ENCODE data around the gene ADGRL1. TPM values are rescaled to one million over a fixed set of nuclear protein-coding genes. Genes with fewer than 3 reads are reported as not detected.
"Not testable (repeated sequence)": the region's sequence is repeated elsewhere in the genome, so short reads cannot be mapped to it uniquely, and the experiment has no call there.

The ADGRL1 gene
- total RNA-seq, 3 donors from 2014 or later, result 29.2 to 54.6 (median 35.8) TPM

DNA sequence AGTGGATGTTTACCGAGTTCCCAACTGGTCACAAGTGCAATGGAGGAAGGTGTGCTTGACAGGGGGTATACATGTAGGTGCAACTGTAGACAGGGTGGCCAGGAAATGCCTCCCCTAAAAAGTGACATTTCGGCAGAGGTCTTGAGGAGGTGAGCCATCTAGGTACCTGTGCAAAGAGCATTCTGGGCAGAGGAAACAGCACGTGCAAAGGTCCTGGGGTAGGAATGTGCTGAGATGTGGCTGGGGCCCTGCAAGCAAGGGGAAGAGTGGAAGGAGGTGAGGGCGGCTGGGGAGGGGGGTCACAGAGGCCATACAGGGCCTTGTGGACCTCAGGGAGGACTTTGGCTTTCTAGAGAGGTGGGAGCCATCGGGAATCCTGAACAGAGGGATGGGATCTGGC is 8.1 kb downstream of the ADGRL1 start:
- TF ChIP-seq, protein P1, sequence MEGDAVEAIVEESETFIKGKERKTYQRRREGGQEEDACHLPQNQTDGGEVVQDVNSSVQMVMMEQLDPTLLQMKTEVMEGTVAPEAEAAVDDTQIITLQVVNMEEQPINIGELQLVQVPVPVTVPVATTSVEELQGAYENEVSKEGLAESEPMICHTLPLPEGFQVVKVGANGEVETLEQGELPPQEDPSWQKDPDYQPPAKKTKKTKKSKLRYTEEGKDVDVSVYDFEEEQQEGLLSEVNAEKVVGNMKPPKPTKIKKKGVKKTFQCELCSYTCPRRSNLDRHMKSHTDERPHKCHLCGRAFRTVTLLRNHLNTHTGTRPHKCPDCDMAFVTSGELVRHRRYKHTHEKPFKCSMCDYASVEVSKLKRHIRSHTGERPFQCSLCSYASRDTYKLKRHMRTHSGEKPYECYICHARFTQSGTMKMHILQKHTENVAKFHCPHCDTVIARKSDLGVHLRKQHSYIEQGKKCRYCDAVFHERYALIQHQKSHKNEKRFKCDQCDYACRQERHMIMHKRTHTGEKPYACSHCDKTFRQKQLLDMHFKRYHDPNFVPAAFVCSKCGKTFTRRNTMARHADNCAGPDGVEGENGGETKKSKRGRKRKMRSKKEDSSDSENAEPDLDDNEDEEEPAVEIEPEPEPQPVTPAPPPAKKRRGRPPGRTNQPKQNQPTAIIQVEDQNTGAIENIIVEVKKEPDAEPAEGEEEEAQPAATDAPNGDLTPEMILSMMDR (IDR thresholded peaks at IDR 0.05), result no peak
- Histone ChIP-seq H3K4me3 (no peak overlapping the region), H3K9me3 (no peaks in the 10 kb centered on the region), H3K4me1 (ENCODE audit: low read depth) (peaks cover 5% of the 10 kb centered on the region), H3K36me3 (ENCODE audit: low read depth) (no peaks in the 10 kb centered on the region)
- no peak for DNase-seq
- no peak for ATAC-seq
- intact Hi-C loops (cut with DNase I, micrococcal nuclease), result no loop called here

DNA sequence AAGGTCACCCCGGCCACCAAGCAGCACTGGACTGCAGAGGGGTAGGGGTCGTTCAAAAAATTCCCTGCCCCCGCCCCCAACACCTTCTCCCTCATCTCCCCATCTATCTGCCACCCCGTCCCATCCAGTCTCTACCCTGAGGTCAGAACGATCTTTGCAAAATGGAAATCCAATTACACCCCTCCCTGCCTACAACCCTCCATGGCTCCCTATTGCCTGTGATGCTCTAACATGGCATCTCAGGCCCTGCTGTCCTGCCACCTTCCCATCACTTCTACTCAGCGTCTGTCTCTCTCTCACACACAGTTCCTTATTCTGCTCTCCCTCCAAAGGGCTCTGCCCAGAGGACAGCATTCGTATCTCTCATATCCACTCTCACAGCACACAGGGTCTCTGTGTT is 8.7 kb downstream of the ADGRL1 start:
- H3K4me1 ChIP-seq (ENCODE audit: low read depth); ATAC-seq; H3K4me3 ChIP-seq; H3K36me3 ChIP-seq (ENCODE audit: low read depth); DNase-seq; intact Hi-C loops (cut with DNase I, micrococcal nuclease); H3K9me3 ChIP-seq: not testable (repeated sequence)

DNA sequence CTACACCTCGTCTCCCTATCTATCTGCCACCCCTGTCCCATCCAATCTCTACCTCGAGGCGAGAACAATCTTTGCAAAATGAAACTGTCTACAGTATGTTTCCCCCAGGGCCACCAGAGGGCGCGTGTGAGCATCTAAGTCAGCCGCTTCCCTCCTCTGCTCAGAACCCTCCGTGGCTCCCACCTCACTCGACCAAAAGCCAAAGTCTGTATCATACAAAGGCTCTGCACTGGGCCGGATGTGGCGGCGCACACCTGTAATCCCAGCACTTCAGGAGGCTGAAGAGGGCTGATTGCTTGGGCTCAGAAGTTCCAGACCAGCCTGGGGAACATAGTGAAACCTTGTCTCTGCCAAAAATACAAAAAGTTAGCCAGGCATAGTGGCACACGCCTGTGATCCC is 9.9 kb downstream of the ADGRL1 start:
- H3K4me1 ChIP-seq (ENCODE audit: low read depth); H3K9me3 ChIP-seq; H3K36me3 ChIP-seq (ENCODE audit: low read depth); intact Hi-C loops (cut with DNase I, micrococcal nuclease); H3K4me3 ChIP-seq: not testable (repeated sequence)
- TF ChIP-seq, protein P1 (IDR thresholded peaks at IDR 0.05), result peak; percentile 54
- ATAC-seq (peak; percentile 80), DNase-seq (peak; percentile 71 to 83 (median 81))

DNA sequence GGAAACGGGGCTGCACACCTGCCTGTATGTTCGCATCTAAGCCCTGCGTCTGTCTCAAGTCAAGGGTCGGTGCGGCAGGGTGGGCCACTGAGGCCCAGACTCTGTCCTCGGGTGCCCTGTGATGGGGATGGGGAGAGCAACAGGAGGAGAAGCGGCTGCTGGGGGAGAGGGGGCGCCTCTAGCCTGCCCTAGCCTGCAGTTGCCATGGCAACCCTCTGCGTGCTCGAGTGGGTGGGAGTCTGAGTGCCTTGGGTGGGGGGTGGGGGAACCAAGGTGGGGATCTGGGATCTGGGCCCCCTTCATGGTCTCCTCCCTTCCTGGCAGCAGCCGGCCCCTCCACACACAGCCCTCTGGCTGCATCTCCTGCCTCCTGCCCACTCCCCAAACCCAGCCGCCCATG is 10.8 kb downstream of the ADGRL1 start:
- DNase-seq; ATAC-seq; intact Hi-C loops (cut with DNase I, micrococcal nuclease); H3K9me3 ChIP-seq; H3K4me1 ChIP-seq (ENCODE audit: low read depth); H3K36me3 ChIP-seq (ENCODE audit: low read depth); H3K4me3 ChIP-seq: not testable (repeated sequence)

DNA sequence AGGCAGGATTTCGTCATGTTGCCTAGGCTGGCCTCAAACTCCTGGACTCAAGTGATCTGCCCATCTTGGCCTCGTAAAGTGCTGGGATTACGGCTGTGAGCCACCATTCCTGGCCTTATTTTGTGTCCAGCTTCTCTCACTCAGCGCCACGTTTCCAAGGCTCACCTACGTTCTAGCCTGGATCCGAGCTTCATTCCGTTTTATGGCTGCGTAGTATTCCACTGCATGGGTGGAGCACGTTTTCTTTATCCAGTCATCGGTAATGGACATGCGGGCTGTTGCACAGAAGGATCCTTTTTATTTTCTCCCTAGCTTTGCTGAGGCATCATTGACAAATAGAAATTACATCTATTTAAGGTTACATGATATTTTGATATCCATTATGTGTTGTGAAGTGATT is 16.6 kb downstream of the ADGRL1 start:
- intact Hi-C loops (cut with DNase I, micrococcal nuclease), result no loop called here
- H3K4me3 ChIP-seq, result no peak overlapping the region
- DNase-seq, result no peak
- H3K9me3 ChIP-seq, result no peaks in the 10 kb centered on the region
- TF ChIP-seq, protein P1 (IDR thresholded peaks at IDR 0.05), result no peak
- no peak for ATAC-seq
- H3K36me3 ChIP-seq (ENCODE audit: low read depth), result no peaks in the 10 kb centered on the region
- no peaks in the 10 kb centered on the region for H3K4me1 ChIP-seq (ENCODE audit: low read depth)

DNA sequence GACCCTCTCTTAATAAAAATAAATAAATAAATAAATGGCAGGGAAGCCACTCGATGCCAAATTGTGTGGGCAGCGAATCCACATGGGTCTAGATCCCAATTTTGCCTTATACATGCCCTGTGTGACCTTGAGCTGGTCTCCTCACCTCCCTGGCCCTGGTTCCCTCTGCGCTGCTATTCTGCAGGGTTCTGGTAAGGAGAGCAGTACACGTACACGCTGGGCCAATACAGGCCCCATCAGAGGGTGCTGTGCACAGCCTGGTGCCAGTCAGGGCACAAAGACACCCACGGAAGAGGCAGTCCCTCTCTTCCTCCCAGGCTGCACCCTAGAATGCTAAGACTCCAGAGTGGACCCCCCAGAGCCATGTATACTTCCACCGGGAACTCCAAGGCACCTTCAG is 17.9 kb downstream of the ADGRL1 start:
- H3K4me3 ChIP-seq; H3K9me3 ChIP-seq; H3K4me1 ChIP-seq (ENCODE audit: low read depth); intact Hi-C loops (cut with DNase I, micrococcal nuclease); DNase-seq; H3K36me3 ChIP-seq (ENCODE audit: low read depth): not testable (repeated sequence)
- ATAC-seq, result peak; percentile 12

DNA sequence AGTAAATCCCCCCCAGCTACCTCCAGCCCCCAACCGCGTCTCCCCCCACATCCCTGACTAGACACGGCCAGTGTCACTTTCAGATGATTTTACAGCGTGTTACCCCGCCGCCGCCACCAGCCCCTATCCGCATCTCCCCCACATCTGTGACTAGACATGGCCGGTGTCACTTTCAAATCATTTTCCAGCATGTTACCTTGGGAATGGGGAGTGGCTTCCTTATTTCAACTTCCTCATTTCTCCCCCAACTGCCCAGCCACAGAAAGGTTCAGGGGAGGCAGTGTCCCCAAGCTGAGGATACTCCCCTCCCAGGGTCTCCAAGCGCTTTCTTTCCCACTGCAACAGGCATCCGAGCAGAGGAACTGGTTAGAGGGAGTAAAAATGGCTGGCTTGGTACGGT is 18.4 kb downstream of the ADGRL1 start:
- Histone ChIP-seq H3K4me3 (no peak overlapping the region), H3K9me3 (no peaks in the 10 kb centered on the region), H3K36me3 (ENCODE audit: low read depth) (no peaks in the 10 kb centered on the region), H3K4me1 (ENCODE audit: low read depth) (no peaks in the 10 kb centered on the region)
- DNase-seq, result no peak
- TF ChIP-seq, protein P1 (IDR thresholded peaks at IDR 0.05), result no peak
- ATAC-seq, result peak; percentile 68
- intact Hi-C loops (cut with DNase I, micrococcal nuclease), result no loop called here

DNA sequence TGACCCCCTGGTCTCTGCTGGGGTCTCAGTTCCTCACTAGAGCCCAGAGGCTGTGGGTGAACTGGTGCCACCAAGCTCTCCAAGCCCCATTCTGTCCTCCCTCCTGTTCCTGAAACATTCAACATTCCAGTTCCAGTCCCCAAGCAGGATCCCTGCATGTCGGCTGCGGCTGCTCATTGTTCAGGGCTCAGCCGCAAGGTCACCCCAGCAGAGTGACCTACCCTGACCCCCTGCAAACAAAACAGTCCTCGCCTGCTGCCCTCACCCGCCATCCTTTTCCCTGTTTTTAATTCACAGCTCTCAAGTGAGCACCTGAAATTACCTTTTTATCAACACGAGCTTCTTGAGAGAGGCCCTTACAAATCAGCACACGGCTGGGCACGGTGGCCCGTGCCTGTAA is 19.3 kb downstream of the ADGRL1 start:
- DNase-seq; ATAC-seq; H3K4me3 ChIP-seq; H3K4me1 ChIP-seq (ENCODE audit: low read depth); H3K9me3 ChIP-seq; H3K36me3 ChIP-seq (ENCODE audit: low read depth); intact Hi-C loops (cut with DNase I, micrococcal nuclease): not testable (repeated sequence)

DNA sequence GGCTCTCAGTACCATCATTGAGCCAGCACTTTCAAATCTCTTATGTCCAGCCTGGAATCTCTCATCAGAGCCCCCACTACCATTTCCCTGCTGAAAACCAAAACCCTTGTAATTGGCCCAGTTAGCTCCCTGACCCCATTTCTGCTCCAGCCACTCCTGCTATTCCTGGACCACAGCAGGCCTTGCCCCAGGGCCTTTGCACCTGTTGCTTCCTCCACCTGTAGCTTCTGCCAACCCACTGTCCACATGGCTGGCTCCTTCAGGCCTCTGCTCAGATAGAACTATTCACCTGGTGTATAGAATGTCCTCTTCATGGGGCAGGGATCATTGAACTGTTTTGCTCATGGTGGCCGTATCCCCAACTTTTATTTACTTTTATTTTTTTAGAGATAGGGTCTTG is 20.3 kb downstream of the ADGRL1 start:
- H3K4me3 ChIP-seq; H3K36me3 ChIP-seq (ENCODE audit: low read depth); intact Hi-C loops (cut with DNase I, micrococcal nuclease); DNase-seq; H3K9me3 ChIP-seq; ATAC-seq; H3K4me1 ChIP-seq (ENCODE audit: low read depth): not testable (repeated sequence)

All from mucosa of descending colon (tissue), 3 donors.